IPS-NIHi7 (cell line): ENCODE results near the gene WDR72.
A peak's percentile ranks its signal among the peaks of the same experiment; 100 is the strongest.
"Not testable (repeated sequence)": the region's sequence is repeated elsewhere in the genome, so short reads cannot be mapped to it uniquely, and the experiment has no call there.

ENCODE experiments used
- DNase-seq: peaks from one replicate; pipeline ENCODE4 v3.0.0; 2012; ENCODE audit warnings: mixed read lengths; ENCODE audit errors: extremely low spot score

The WDR72 gene

GRCh38 chr15:53590380-53590779, 169.1 kb downstream of the WDR72 start:
- no peak for DNase-seq

GRCh38 chr15:53589520-53590057, 169.9 kb downstream of the WDR72 start:
- no peak for DNase-seq

GRCh38 chr15:53588773-53589172, 170.7 kb downstream of the WDR72 start:
- peak; percentile 13 for DNase-seq

GRCh38 chr15:53586799-53587198, 172.7 kb downstream of the WDR72 start:
- DNase-seq = peak; percentile 81

GRCh38 chr15:53581513-53581912, 177.9 kb downstream of the WDR72 start:
- no peak for DNase-seq

GRCh38 chr15:53580366-53580765, 179.1 kb downstream of the WDR72 start:
- no peak for DNase-seq

GRCh38 chr15:53576841-53577240, 182.6 kb downstream of the WDR72 start:
- no peak for DNase-seq

- no peak for DNase-seq
Observed at GRCh38 chr15:53573091-53573490, 186.4 kb downstream of the WDR72 start.

GRCh38 chr15:53569751-53570480, 189.5 kb downstream of the WDR72 start:
- no peak for DNase-seq

- DNase-seq = no peak
Observed at GRCh38 chr15:53566912-53567311, 192.6 kb downstream of the WDR72 start.

GRCh38 chr15:53565721-53566120, 193.7 kb downstream of the WDR72 start:
- no peak for DNase-seq

- no peak for DNase-seq
Observed at GRCh38 chr15:53564647-53565046, 194.8 kb downstream of the WDR72 start.

GRCh38 chr15:53563627-53564026, 195.8 kb downstream of the WDR72 start:
- no peak for DNase-seq

- no peak for DNase-seq
Observed at GRCh38 chr15:53559364-53560277, 199.8 kb downstream of the WDR72 start.

GRCh38 chr15:53558384-53558783, 201.1 kb downstream of the WDR72 start:
- no peak for DNase-seq

- no peak for DNase-seq
Observed at GRCh38 chr15:53555226-53555625, 204.2 kb downstream of the WDR72 start.

- DNase-seq = no peak
Observed at GRCh38 chr15:53549697-53550305, 209.7 kb downstream of the WDR72 start.

- DNase-seq = no peak
Observed at GRCh38 chr15:53548236-53548635, 211.2 kb downstream of the WDR72 start.

- not testable (repeated sequence) for DNase-seq
Observed at GRCh38 chr15:53540626-53541300, 218.7 kb downstream of the WDR72 start.

GRCh38 chr15:53539878-53540277, 219.6 kb downstream of the WDR72 start:
- DNase-seq = no peak

GRCh38 chr15:53536479-53537120, 222.9 kb downstream of the WDR72 start:
- DNase-seq = no peak
